Spleen (tissue), 7 donors: ENCODE data around the gene MAN1A2.

Experiments
- CTCF ChIP-seq, 11 experiments: fragments of 200-600 bp in 7 of 11; fragments of 450-650 bp in 4 of 11; sonication (generic) in 4 of 11; IDR thresholded peaks in 8 of 11; conservative IDR thresholded peaks in 3 of 11; 1 replicate in 7 of 11; 2 replicates in 4 of 11; pipeline versions ENCODE4 v1.4.0 to v1.8.0; 2016 to 2021; ENCODE audit warnings: antibody characterized with exemption in 11 of 11, inconsistent platforms in 4 of 11, mild to moderate bottlenecking in 1 of 11
- POLR2A ChIP-seq, 3 donors: fragments of 450-650 bp; IDR thresholded peaks; one replicate each; pipeline ENCODE4 v1.5.1; 2017; ENCODE audit warnings: antibody characterized with exemption in 3 of 3, mild to moderate bottlenecking in 1 of 3
- POLR2AphosphoS5 ChIP-seq, 3 donors: sonication (generic); formaldehyde crosslinking; IDR thresholded peaks; one replicate each; pipeline ENCODE4 v1.5.1; 2017; ENCODE audit warnings: antibody characterized with exemption in 3 of 3
- donor health status: DM: no; HTN: no; CAD: no; lungs with moderate emphysema.
- donor health status: DM: no; HTN: no; CAD: no.
- donor health status: DM: no; HTN: no; CAD: no.

GRCh38 chr1:117529683-117530082 lies 162.4 kb downstream of the MAN1A2 start:
- no peak for TF ChIP-seq POLR2A (IDR thresholded peaks at IDR 0.05)
- no peak for TF ChIP-seq CTCF (IDR thresholded peaks at IDR 0.05 in 8 of 11, conservative IDR thresholded peaks at IDR 0.05 in 3 of 11)
- TF ChIP-seq POLR2AphosphoS5 (IDR thresholded peaks at IDR 0.05) = no peak
